ENCODE results near the gene FAF2.

DNA sequence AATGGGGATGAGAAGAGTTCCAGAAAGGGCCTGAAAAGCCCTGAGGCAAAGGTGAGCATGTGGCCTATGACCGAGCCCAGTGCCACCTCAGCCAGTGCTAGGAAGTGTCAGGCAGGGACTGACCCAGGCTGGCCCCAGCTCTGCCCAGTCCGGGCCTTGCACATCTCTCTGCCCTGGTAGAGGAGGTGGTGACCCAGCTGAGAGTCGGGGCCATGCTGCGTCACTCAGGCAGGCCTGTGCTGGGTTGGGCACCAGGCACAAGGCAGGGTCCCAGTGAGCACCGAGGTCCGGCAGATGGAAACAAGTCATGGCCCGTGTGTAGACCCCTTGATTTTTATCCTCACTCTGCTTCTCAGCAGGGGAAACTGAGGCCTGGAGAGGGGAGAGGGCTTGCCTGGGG is 101.7 kb downstream of the FAF2 start:
- TF ChIP-seq EZH2 (IDR thresholded peaks at IDR 0.05; ENCODE audit: borderline replicate concordance, low read length) = no peak
- TF ChIP-seq, protein P1, sequence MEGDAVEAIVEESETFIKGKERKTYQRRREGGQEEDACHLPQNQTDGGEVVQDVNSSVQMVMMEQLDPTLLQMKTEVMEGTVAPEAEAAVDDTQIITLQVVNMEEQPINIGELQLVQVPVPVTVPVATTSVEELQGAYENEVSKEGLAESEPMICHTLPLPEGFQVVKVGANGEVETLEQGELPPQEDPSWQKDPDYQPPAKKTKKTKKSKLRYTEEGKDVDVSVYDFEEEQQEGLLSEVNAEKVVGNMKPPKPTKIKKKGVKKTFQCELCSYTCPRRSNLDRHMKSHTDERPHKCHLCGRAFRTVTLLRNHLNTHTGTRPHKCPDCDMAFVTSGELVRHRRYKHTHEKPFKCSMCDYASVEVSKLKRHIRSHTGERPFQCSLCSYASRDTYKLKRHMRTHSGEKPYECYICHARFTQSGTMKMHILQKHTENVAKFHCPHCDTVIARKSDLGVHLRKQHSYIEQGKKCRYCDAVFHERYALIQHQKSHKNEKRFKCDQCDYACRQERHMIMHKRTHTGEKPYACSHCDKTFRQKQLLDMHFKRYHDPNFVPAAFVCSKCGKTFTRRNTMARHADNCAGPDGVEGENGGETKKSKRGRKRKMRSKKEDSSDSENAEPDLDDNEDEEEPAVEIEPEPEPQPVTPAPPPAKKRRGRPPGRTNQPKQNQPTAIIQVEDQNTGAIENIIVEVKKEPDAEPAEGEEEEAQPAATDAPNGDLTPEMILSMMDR (IDR thresholded peaks at IDR 0.05; ENCODE audit: low read length) = no peak

Data from OCI-LY1 (cell line).